HG03025 (cell line): ENCODE data around the gene RXRA.

ENCODE experiments used
- ATAC-seq: cut with Tn5 transposase; IDR thresholded peaks from one replicate; pipeline ENCODE4 v1.9.1; 2021; ENCODE audit warnings: mild to moderate bottlenecking, moderate library complexity; ENCODE audit not compliant: unreplicated experiment, low FRiP score

Gene RXRA

DNA sequence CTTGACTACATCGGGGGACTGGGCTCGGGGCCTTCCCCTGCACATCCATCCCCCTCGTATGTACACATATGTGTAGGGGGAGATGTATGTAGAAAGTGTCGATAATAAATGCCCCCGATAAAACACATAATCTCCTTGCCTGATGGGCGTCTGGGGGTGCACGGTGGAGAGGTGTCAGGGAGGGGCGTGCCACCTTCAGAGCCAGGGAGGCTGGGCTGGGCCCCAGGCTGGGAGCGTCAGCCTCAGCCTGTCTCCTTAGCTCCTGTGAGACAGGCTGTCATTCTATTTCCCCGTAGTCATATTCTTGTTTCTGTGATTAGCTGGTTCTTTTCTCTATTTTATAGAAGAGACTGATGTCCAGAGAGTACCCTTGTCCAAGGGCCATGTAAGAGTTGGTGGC, 4.7 kb upstream of the RXRA start:
- no peak for ATAC-seq

DNA sequence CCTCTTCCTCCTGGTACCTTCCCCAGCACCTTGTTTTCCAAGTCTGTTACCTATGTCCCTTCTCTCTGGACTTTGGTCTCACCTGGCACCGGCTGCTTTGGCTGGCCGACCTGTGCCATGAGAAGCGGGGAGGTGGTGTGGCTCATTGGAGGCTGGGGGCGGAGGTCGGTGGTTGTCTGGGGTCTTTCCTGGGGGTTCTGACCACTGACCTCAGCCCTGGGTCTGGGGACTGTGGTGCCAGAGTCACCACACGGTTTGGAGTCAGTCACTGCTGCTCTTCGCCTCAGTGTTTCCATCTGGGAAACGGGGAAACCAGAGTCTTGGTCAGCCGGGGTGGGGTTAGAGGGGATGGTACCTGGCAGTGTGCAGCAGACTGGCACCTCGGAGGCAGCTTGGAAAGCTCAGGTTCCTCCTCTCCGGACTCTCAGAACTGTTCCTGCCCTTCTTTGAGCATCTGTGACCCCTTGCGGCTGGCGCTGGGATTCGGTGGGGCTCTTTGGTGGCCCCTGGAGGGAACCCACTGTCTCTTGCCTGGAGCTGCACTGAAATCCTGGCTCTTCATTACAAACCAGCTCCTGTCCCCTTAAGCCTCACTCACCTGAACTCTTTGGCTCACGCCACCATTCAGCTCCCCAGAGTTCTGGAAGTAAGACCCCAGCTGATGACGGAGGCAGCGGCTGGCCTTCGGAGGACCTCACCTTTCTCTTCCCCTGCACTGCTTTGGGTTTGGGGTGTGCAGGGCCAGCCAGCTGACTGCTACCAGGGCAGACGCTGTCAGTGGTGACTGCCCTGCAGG, 4.1 kb upstream of the RXRA start:
- ATAC-seq: no peak

DNA sequence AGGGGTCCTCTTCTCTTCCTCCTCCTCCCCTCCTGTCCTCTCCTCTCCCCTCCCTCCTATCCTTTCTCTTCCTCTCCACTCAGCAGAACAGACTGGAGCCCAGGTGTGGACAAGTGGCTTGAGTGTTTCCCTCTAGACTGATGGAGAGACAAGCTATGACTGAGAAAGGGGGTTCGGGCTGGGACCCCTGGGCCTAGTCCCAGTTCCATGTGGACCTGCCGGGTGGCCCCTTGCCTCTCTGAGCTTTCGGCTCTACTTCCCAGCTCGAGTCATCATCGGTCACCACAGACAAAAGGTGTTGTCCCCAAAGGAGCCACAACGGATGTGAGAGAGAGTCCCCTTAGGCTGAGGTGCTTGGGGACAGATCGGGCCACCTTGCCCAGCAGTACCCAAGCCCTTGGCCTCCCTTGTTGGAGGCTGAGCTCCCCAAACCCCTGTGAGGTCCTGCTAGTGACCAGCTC, 3.4 kb upstream of the RXRA start:
- no peak for ATAC-seq

DNA sequence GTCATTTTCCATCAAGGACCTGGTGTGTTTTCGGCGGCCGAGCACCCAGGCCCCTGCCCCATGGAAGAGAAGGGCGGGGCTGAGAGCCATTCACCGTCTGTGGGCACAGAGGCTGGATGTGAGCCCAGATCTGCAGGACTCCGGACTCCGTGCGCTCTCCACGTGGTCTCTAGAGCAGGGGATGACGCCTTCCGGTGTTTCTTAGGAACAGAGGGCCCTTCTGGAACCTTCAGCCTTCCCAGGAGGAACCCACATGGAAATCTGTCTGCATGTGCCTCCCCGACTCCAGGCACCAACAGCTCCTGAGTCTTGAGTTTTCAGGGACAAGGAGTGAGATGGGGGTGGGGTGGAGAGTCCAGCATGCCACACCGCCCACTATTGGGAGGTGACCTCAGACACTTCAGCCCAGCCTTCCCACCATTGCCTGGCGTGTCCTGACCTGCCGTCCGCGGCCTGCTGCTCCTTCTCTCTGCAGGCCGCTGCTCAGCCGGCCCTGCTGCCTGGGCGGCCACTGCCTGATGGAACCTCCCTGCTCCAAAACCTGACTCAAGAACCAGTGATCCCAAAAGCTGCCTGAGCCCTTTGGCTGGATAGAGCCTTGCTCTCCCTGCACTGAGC, 2.4 kb upstream of the RXRA start:
- no peak for ATAC-seq

DNA sequence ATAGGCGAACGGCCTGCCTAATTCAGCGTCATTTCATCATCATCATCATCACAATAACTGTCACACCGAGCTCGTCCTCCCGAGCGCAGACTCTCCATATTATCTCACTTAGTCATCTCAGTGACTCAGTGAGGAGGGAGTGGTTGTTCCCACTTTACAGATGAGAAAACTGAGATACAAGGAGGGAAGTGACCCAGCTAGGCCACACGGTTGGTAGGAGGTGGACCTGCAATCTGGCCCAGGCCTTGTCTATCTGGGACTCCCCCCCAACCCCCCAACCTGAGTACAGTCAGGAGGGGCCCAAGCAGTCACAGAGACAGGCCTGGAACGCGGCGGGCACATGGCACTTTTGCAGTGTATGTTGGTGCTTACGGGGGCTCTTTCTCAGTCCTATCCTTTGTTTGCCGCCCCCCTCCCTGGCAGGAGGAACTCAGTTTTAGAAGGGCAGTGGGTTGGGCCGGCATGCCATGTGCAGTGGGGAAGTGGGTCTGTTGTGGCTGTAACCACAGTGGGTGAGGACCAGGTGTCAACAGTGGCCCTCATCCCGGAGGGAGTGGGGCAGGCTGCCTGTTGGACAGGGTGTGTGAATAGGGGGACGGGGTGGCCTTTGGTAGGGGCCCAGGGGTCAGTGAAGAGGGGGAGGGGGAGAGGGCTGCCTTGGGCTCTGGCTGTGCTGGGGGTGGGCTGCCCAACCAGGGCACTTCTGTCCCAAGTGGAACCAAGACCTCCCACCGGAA, 1.7 kb upstream of the RXRA start:
- ATAC-seq: no peak

DNA sequence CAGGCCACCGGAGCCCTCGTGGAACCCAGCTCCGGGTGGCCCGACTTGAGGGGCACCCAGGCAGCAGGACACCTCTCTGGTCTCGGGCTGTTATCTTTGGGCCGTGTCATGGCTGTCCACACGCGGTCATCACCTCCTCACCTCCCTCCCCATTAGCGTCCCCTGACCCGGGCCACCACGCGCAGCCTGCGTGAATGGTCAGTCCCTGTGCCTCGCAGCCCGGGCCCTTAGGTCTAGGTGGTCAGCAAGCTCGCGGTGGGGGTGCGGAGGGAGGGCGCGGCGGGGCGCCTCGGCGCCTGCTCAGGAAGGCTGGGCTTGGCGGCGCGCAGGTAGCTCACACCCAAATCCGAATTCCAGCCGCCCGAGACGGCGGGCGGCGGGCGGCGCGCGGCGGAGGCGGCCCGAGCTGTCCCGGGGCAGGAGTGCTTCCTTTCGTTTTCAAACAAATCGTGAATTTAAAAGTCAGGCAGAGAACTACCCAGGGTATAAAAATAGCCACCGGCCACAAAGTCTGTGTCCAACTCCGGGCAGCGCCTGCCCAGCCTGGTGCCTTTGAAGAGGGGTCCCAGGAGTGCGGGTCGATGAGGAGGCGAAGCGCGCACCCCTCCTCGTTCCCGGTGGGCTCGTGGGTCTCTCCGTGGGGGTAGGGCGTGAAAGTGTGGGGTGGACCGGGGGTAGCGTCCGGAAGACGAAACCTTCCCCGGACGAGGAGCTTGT, 1.0 kb upstream of the RXRA start:
- ATAC-seq: no peak

DNA sequence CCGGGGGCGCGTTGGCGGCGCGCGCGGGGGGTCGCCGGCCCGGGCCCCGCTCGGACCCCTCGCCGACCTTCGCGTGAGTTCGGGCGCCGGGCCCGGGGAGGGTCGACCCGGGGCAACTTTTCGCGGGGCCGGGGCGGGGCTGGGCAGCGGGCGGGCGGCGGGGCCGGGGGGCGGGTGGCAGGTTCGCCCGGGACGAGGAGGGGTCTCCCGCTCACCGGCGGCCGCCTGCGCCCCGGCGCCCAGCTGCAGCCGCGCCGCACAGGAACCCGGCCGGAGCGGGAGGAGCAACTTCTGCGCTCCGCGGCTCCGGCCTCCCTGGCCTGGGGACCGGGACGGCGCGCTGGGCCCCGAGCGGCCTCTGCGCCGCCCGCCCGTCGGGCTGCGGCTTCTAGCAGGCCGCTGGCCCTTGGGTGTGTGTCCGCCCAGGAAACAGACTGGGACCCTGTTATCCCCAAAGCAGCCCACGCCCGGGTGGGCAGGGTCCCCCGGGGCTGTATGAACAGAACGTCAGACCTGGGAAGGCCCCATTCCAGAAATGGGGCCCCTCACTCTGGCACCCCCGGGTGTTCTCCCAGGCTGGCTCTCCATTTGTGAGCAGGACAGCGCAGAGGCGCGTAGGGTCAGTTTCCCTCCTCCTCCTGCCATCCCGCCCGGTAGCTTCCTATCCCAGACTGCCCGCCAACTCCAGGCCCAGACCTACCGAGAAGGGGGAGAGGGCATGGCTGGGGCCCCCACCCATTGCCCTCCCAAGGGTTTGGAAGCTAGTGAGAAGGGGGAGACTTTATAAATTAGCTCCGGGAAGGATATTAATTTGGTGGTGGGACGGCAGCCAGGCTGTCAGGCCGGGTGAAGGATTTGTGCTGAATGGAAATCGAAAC, 708 bp downstream of the RXRA start:
- ATAC-seq: no peak

DNA sequence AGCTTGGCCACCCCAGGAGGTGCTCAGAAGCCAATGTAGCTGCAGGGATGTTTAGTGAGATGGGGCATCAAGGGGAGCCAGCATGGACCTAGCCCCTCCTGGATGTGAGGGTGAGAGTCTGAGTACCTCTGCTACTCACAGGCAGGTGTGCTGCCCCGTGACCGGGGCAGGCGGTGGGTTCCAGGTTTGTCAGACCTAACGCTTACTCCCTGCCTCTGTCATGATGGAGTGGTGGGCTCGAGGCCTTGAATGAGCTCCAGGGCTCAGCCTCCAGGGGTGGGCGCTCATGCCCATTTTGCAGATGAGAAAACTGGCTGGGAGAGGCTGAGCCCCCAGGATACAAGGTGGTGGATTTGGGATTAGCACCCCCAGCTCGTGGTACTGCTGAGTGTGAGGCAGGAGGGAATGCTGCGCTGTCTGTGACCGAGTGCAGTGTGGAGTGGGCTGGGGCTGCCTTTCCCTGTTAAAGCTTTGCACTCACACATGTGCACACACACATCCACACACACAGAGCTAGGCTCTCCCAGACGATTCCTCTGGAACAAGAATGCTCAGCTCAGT, 1.5 kb downstream of the RXRA start:
- ATAC-seq: no peak

DNA sequence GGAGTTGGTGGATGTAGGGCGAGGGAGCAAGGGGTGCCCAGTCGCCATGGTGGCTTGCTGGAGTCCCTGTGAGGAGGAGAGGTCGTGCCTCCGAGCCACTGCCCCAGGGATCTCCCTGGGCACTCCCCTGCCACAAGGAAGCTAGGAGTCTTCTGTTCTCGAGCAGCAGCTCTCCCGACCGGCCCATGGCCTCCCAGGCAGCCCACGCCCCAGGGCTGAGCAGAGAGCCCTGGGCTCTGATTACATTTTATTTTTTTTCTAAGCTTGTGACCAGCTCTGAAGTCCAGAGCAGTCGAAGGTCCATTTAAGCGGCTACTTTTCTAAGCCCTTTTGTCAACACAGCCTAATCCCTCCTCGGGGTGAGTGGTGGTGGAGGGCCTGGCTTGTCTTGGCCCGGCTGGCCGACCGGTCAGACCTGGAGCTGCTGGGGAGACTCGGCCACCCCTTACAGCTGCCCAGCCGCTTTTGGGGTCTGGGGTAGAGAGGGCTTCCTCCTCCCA, 2.1 kb downstream of the RXRA start:
- ATAC-seq: no peak

DNA sequence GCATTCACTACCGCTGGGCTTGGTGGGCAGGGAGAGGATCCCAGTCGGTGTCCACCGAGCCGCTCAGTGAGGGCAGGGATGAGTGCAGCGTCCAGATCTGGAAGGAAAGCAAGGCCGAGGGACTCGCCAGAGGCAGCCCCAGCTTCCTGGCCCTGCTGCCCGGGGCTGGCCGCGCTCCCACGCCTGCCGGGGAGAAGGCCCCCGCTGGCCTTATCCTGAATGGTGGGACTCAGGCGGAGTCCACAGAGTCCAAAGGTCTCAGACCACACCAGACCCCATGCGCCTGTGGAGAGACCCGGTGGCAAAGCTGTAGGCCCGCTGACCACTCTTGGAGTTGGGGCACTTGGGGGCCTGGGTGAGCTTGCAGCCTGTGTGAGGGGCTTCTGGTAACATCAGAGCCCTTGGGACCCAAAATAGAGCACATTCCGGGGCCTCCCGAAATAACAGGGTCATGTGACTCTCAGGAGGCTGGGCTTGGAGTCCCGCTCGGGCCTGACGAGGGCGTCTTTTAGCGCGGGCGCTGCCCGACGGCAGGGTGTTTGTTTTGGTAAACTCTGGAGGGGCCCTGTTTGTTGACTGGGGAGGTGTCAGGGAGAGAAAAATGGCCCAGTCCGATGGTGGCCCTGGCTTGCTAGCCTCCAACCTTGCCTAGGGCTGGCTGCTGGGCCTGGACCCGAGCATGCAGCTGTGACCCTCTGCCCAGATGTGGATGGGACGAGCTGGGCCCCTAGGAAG, 2.8 kb downstream of the RXRA start:
- ATAC-seq: no peak

DNA sequence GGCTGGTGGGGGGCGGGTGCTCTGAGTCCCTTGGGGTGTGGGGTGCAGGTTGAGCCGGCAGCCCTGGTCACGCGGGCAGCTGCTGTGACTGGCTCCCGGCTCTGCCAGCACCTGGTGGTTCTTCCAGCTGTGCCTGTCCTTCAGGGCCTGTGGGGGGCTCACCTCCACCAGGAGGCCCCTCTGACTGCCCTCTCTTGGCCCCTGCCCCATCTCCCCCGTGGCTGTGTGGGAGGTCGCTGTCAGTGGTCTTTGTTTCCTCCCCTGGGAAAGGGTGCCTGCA, 3.3 kb downstream of the RXRA start:
- ATAC-seq: no peak

DNA sequence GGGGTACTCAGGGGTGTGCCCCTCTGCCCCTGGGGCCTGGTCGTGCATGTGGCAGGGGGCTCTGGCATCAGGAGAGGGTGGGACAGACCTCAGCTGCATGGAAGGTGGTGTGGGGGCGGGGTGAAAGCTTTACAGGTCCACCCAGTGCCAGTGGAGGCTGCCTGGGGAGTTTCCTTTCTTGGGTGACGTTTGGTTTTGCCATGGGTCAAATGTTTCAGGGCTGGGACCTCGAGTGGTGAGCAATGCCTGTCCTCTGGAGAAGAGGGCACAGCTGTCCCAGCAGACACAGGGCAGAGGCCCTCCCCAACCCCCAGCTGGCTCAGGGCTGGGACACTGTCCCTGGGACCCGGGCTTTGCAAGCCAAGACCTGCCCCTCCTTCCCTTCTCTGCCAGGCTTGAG, 3.6 kb downstream of the RXRA start:
- no peak for ATAC-seq

DNA sequence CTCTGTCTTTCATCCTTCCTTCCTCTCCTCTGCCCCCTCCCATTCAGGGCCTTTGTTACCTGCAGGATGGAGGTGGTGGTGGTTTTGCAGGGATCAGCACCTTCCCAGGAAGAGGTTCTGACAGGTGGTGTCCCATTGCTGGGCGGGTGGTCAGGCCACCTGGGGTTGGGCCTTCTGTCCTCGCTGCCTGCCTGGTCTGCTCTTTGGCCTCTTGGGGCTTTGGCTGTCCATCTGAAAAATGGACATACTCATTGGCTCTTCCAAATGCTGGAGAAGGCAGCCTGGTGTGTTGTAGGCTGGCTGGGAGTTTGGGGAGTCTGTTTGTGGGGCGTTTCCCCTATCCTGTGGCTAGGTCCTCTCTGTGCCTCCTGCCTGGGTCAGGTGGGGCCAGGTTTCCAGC, 4.3 kb downstream of the RXRA start:
- no peak for ATAC-seq

DNA sequence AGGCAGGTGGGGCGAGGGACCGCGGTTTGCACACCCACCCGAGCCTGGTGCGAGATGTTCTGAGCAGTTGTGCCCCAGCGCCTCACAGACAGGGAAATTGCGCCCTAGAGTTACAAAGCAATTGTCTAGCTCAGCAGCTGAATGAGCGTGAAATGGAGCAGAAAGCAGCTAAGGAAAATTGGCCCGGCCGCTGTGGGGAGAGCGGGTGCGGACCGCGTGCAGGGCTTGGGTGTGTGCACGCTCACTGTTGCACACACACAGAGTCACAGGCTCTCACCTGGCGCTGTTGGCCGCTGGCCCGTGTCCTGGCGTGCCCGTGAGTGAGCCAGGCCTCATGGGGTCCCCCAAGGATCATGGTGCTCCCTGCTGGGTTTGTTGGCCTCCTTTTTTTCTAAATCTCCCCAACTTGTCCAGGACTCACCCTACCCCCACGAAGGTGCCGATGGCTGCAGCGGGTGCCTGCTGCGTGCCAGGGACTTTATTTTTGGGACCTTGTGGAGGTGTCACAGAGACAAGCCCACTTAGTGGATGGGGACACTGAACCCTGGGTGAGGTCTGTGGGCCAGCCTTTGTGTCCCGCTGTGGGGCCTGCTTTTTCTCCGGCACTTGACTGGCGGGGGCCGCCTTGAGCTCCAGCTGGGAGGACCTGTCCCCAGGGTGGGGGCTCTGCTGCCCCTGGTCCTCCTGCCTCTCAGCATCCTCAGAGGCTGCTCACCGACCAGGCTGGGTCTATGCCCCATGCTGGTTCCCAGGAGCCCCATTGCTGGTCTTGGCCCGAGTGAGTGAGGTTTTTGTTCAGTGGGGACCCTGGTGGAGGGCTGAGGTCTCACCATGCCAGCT, 5.2 kb downstream of the RXRA start:
- ATAC-seq: no peak

DNA sequence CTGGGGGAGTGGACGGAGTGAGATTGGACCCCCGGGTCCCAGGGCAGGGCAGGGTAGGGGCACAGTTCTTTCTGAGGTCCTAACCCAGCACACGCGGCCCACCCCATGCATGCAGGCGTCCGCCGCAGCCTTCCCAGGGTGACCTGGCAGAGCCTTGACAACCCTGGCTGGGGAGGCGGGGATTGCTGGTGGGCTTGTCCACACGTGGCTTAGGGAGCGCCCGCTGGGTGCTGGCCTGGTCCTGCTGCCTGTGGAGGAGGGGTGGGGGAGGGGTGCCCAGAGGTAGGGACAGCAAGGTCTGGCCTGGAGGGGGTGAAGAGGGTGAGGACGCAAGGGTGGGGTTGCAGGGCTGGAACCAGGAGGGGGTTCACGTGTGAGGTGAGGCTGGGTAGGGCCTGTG, 6.0 kb downstream of the RXRA start:
- ATAC-seq: no peak

DNA sequence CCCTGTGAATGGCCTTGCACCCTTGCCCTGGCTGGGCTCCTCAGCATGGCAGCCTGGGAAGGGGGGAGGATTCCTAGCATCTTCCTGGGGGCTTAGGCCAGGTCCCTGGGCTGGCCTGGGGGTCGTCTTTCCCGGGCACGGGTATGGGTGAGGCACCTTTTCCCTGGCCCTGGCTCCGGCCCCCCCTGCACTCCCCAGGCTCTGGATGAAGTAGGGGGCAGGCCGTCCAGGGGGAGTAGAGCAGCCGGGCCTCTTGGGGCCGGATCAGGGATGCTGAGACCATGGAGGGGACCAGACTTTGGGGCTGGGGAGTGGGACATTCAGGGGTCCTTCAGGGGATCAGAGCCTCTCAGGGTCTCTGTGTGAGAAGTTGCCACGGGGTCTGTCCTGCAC, 6.6 kb downstream of the RXRA start:
- no peak for ATAC-seq

DNA sequence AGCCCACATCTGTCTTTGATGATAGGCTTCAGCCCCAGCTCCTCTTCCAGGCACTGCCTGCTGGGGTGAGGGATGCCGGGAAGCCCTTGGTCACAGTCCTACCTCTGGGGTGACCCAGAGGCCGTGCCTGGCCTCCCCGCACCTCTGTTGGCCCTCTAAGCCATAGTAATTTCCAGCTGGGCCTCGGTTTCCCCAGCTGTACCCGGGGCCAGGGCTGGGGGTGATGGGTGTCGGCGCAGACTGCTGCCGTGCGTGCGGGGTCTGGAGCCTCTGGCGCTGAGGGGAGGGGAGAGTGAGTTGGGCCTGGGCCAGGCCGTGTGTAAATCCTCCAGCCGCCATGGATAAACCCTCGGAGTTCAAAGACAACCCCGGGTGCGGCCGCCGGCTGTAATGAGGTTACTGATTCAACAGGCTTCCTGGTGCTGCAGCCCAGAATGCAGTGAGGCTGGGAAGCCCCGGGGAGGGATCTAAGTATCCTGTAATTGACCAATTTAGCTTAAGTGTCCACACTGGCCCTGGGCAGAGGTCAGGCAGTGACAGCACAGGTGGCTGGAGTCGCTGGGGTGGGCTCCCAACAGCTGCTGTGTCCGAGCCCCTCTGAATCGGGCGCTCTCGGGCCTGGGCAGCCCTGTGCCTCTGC, 7.1 kb downstream of the RXRA start:
- ATAC-seq: no peak
